H1 (cell line): ENCODE measurements around the gene ARHGEF40. TPM values are rescaled to one million over a fixed set of nuclear protein-coding genes. Genes with fewer than 3 reads are reported as not detected.

ENCODE experiments used
- CTCF ChIA-PET: fragments of 300-600 bp; sonication (Branson Sonifier 250); formaldehyde crosslinking; loops from one replicate; lab custom pipeline; 2021; ENCODE audit not compliant: partially characterized antibody; lab: Charles Lee
- POLR2A ChIA-PET: fragments of 300-600 bp; sonication (Branson Sonifier 250); formaldehyde crosslinking; loops from one replicate; lab custom pipeline; 2021; ENCODE audit warnings: inconsistent platforms; ENCODE audit not compliant: partially characterized antibody; lab: Charles Lee
- DNase-seq, 2 experiments: peaks; one replicate each; pipeline versions ENCODE4 v3.0.0 to v3.0.0-alpha.2; 2010 to 2022; ENCODE audit warnings: low spot score in 2 of 2, low read depth in 1 of 2, mixed read lengths in 1 of 2
- FAIRE-seq: peaks from 2 replicates; lab custom pipeline; 2011; peaks lifted over from hg19 to GRCh38; lab: Jason Lieb, UNC
- H2AFZ ChIP-seq: 2 replicates; pipeline ENCODE4 v1.8.1; 2012; ENCODE audit warnings: low read length, inconsistent platforms
- H2AK5ac ChIP-seq: 2 replicates; pipeline ENCODE4 v1.6.1; 2013; ENCODE audit warnings: low read depth, low read length
- H2BK120ac ChIP-seq: replicated peaks from 2 replicates; pipeline ENCODE3; 2013; ENCODE audit warnings: low read depth, low read length, inconsistent platforms
- H2BK12ac ChIP-seq: 2 replicates; pipeline ENCODE4 v1.6.1; 2013; ENCODE audit warnings: low read depth, low read length
- H2BK15ac ChIP-seq: 2 replicates; pipeline ENCODE4 v1.6.1; 2013; ENCODE audit warnings: low read length
- H2BK20ac ChIP-seq: 2 replicates; pipeline ENCODE4 v1.6.1; 2013; ENCODE audit warnings: low read length
- H2BK5ac ChIP-seq: 2 replicates; pipeline ENCODE4 v1.6.1; 2013; ENCODE audit warnings: low read depth, low read length
- H3K14ac ChIP-seq: 2 replicates; pipeline ENCODE4 v1.6.1; 2013; ENCODE audit warnings: inconsistent platforms; ENCODE audit not compliant: insufficient read length
- H3K18ac ChIP-seq: 2 replicates; pipeline ENCODE4 v1.6.1; 2013; ENCODE audit warnings: low read length; ENCODE audit errors: extremely low read depth
- H3K23ac ChIP-seq: 2 replicates; pipeline ENCODE4 v1.6.1; 2013; ENCODE audit warnings: inconsistent platforms; ENCODE audit not compliant: insufficient read length
- H3K23me2 ChIP-seq: 2 replicates; pipeline ENCODE4 v1.6.1; 2013; ENCODE audit warnings: low read depth, low read length
- H3K27ac ChIP-seq: 2 replicates; pipeline ENCODE4 v1.6.1; 2011; ENCODE audit warnings: low read depth, low read length, inconsistent platforms
- H3K27me3 ChIP-seq, 4 experiments: replicated peaks in 1 of 4; 1 replicate in 1 of 4; 2 replicates in 3 of 4; pipeline versions ENCODE4 v1.6.1 to v1.8.1; 2011 to 2013; ENCODE audit warnings: low read length in 3 of 4, mild to moderate bottlenecking in 3 of 4, inconsistent platforms in 2 of 4, mixed read lengths in 2 of 4, moderate library complexity in 1 of 4; ENCODE audit not compliant: control insufficient read depth in 3 of 4, insufficient read depth in 3 of 4; ENCODE audit errors: extremely low read depth in 1 of 4
- H3K36me3 ChIP-seq, 4 experiments: 2 replicates each; pipeline versions ENCODE4 v1.6.1 to v1.8.1; 2011 to 2013; ENCODE audit warnings: mild to moderate bottlenecking in 4 of 4, low read length in 3 of 4, moderate library complexity in 2 of 4, control low read depth in 1 of 4, inconsistent platforms in 1 of 4; ENCODE audit not compliant: insufficient read depth in 4 of 4, control insufficient read depth in 2 of 4
- H3K4ac ChIP-seq: replicated peaks from 2 replicates; pipeline ENCODE3; 2013; ENCODE audit warnings: low read length, low read depth, mixed read lengths, inconsistent platforms; ENCODE audit not compliant: insufficient read length
- H3K4me1 ChIP-seq, 4 experiments: replicated peaks in 1 of 4; 1 replicate in 1 of 4; 2 replicates in 3 of 4; pipeline versions ENCODE4 v1.6.1 to v1.8.1; 2011 to 2013; ENCODE audit warnings: low read length in 3 of 4, inconsistent platforms in 2 of 4, mixed read lengths in 1 of 4; ENCODE audit not compliant: insufficient read depth in 4 of 4, control insufficient read depth in 3 of 4
- H3K4me2 ChIP-seq, 2 experiments: 2 replicates each; pipeline versions ENCODE4 v1.6.1 to v1.8.1; 2011 to 2013; ENCODE audit warnings: low read depth in 2 of 2, low read length in 2 of 2, control low read depth in 1 of 2, inconsistent platforms in 1 of 2, mild to moderate bottlenecking in 1 of 2; ENCODE audit not compliant: insufficient read depth in 1 of 2
- H3K4me3 ChIP-seq, 4 experiments: fragments of 200-600, 300-600 bp in 1 of 4; sonication (generic), shearing (Covaris generic), sonication (Bioruptor Twin) in 1 of 4; 2 replicates each; pipeline versions ENCODE4 v1.5.1 to v1.8.1; 2011 to 2016; ENCODE audit warnings: low read length in 4 of 4, low read depth in 3 of 4, control low read depth in 2 of 4, inconsistent platforms in 2 of 4, mild to moderate bottlenecking in 2 of 4, mixed read lengths in 1 of 4, moderate library complexity in 1 of 4; ENCODE audit not compliant: insufficient read depth in 2 of 4; ENCODE audit errors: extremely low read depth in 1 of 4
- H3K56ac ChIP-seq: replicated peaks from 2 replicates; pipeline ENCODE3; 2013; ENCODE audit warnings: low read depth, mild to moderate bottlenecking, mixed read lengths, low read length, inconsistent platforms; ENCODE audit not compliant: insufficient read length
- H3K79me1 ChIP-seq: 2 replicates; pipeline ENCODE4 v1.6.1; 2013; ENCODE audit warnings: low read depth, low read length, control low read depth
- H3K79me2 ChIP-seq, 2 experiments: 2 replicates each; pipeline versions ENCODE4 v1.6.1 to v1.8.1; 2012 to 2013; ENCODE audit warnings: low read length in 2 of 2, mild to moderate bottlenecking in 2 of 2, inconsistent platforms in 1 of 2; ENCODE audit not compliant: insufficient read depth in 2 of 2, control insufficient read depth in 1 of 2
- H3K9ac ChIP-seq, 4 experiments: replicated peaks in 1 of 4; 1 replicate in 1 of 4; 2 replicates in 3 of 4; pipeline versions ENCODE4 v1.6.1 to v1.8.1; 2011 to 2013; ENCODE audit warnings: low read depth in 3 of 4, low read length in 3 of 4, control low read depth in 2 of 4, mild to moderate bottlenecking in 2 of 4, moderate library complexity in 2 of 4, inconsistent platforms in 1 of 4; ENCODE audit errors: extremely low read depth in 1 of 4
- H3K9me3 ChIP-seq, 2 experiments: 2 replicates each; pipeline versions ENCODE4 v1.6.1 to v1.8.1; 2012 to 2013; ENCODE audit warnings: mild to moderate bottlenecking in 2 of 2, moderate library complexity in 2 of 2, control low read depth in 1 of 2, inconsistent platforms in 1 of 2, low read depth in 1 of 2, low read length in 1 of 2, mixed read lengths in 1 of 2; ENCODE audit not compliant: insufficient read depth in 2 of 2
- H4K20me1 ChIP-seq, 2 experiments: replicated peaks in 1 of 2; 2 replicates each; pipeline versions ENCODE3 to v1.8.1; 2011 to 2013; ENCODE audit warnings: inconsistent platforms in 2 of 2, low read length in 2 of 2, mild to moderate bottlenecking in 1 of 2; ENCODE audit not compliant: insufficient read depth in 2 of 2, control insufficient read depth in 1 of 2
- H4K5ac ChIP-seq: 2 replicates; pipeline ENCODE4 v1.6.1; 2013; ENCODE audit warnings: low read length, low read depth, mixed read lengths, inconsistent platforms; ENCODE audit not compliant: insufficient read length
- H4K8ac ChIP-seq: 2 replicates; pipeline ENCODE4 v1.8.0; 2013; ENCODE audit warnings: mild to moderate bottlenecking, moderate library complexity, low read length, inconsistent platforms; ENCODE audit not compliant: insufficient read depth; ENCODE audit errors: extremely low read depth
- H4K91ac ChIP-seq: replicated peaks from 2 replicates; pipeline ENCODE3; 2013; ENCODE audit warnings: low read length, mixed read lengths, inconsistent platforms; ENCODE audit not compliant: insufficient read length
- ATF3 ChIP-seq: IDR thresholded peaks from 2 replicates; pipeline ENCODE4 v1.6.1; 2011; ENCODE audit warnings: low read depth, mild to moderate bottlenecking, low read length; ENCODE audit not compliant: insufficient read depth
- BRCA1 ChIP-seq: IDR thresholded peaks from 2 replicates; pipeline ENCODE4 v1.6.1; 2012; ENCODE audit warnings: low read depth, low read length, improper control_type of control experiment
- CHD2 ChIP-seq: IDR thresholded peaks from 2 replicates; pipeline ENCODE4 v1.6.1; 2012; ENCODE audit warnings: low read length, improper control_type of control experiment
- CTBP2 ChIP-seq: IDR thresholded peaks from 2 replicates; pipeline ENCODE4 v1.7.0; 2011; ENCODE audit warnings: borderline replicate concordance, mild to moderate bottlenecking, moderate library complexity, mixed read lengths, low read length; ENCODE audit not compliant: insufficient read depth, insufficient read length
- E2F6 ChIP-seq: IDR thresholded peaks from 2 replicates; pipeline ENCODE4 v1.6.1; 2012; ENCODE audit warnings: inconsistent platforms
- FOSL1 ChIP-seq: IDR thresholded peaks from 2 replicates; pipeline ENCODE4 v1.6.1; 2011; ENCODE audit warnings: mild to moderate bottlenecking, low read depth, low read length, moderate library complexity; ENCODE audit not compliant: insufficient read depth
- MAFK ChIP-seq: IDR thresholded peaks from 2 replicates; pipeline ENCODE4 v1.6.1; 2012; ENCODE audit warnings: low read depth, mild to moderate bottlenecking, improper control_type of control experiment, low read length
- NRF1 ChIP-seq: IDR thresholded peaks from 2 replicates; pipeline ENCODE4 v1.6.1; 2011; ENCODE audit warnings: mild to moderate bottlenecking, low read depth, low read length, improper control_type of control experiment
- POU5F1 ChIP-seq: IDR thresholded peaks from 2 replicates; pipeline ENCODE4 v1.6.1; 2011; ENCODE audit warnings: low read depth, mild to moderate bottlenecking, low read length, moderate library complexity
- RXRA ChIP-seq: IDR thresholded peaks from 2 replicates; pipeline ENCODE4 v1.6.1; 2011; ENCODE audit warnings: low read depth, mild to moderate bottlenecking, low read length, moderate library complexity; ENCODE audit not compliant: insufficient read depth
- SIX5 ChIP-seq: IDR thresholded peaks from 2 replicates; pipeline ENCODE4 v1.6.1; 2011; ENCODE audit warnings: mild to moderate bottlenecking, low read depth, low read length
- SP2 ChIP-seq: IDR thresholded peaks from 2 replicates; pipeline ENCODE4 v1.6.1; 2012; ENCODE audit warnings: mild to moderate bottlenecking, low read length, inconsistent platforms
- WGBS, 2 experiments: shearing (Covaris generic) in 1 of 2; methylation state at CpG; one replicate each; pipeline versions ENCODE4 v1.1.6 to v1.1.7; 2013 to 2015; ENCODE audit warnings: low lambda C conversion rate in 2 of 2, mixed read lengths in 2 of 2, inconsistent platforms in 1 of 2, low coverage in 1 of 2, missing lambda C conversion rate in 1 of 2; ENCODE audit not compliant: insufficient replicate concordance in 2 of 2, insufficient coverage in 1 of 2, insufficient read length in 1 of 2; ENCODE audit errors: extremely low coverage in 1 of 2, missing lambda C conversion rate in 1 of 2; 5-methylcytosine and 5-hydroxymethylcytosine counted together
- polyA plus RNA-seq, 7 experiments: library from polyadenylated mRNA; depleted of rRNA in 3 of 7; stranded (reverse) in 5 of 7; unstranded in 2 of 7; fragments of >200 nt in 5 of 7; fragments of 200-250 nt in 2 of 7; gene quantifications; 1 replicate in 5 of 7; 2 replicates in 1 of 7; 4 replicates in 1 of 7; pipeline versions ENCODE4 v1.2.1 to v1.2.3, GENCODE V29; 2011 to 2013; ENCODE audit warnings: missing spikeins in 2 of 7, mixed read lengths in 2 of 7
- total RNA-seq: library from RNA; stranded (reverse); fragmentation: NEBNext Ultra II Directional; extraction: Animal tissue kit (Norgen Biotek cat#: 25700); gene quantifications from 2 replicates; pipeline ENCODE4 v1.2.1, GENCODE V29; 2021

ARHGEF40 gene
- total and polyA plus RNA-seq, 2 of the 8 experiments (the other 6 are each of a cell fraction or from before 2014, with no cell fraction given): 53.1 to 101 TPM

- no peak overlapping the region for H3K4me3 ChIP-seq
- ChIA-PET CTCF (interaction anchor here (0.9 to 16.1 kb wide), 11 partner anchors 12 to 83 kb away, joined by 3 to 371 read pairs (median 5); partner anchors contain the start of genes ARHGEF40 and RNASE7), POLR2A (interaction anchor here (0.9 to 1.2 kb wide), 3 partner anchors 49 to 82 kb away, joined by 3 to 4 read pairs (median 3); partner anchors contain the start of gene ARHGEF40)
- DNase-seq (no peak), FAIRE-seq (no peak)
- H3K79me2 ChIP-seq: no peaks in the 10 kb centered on the region
- no peak overlapping the region for H2BK20ac ChIP-seq
- peaks cover 0 to 5% (median under 1%) of the 10 kb centered on the region in 4 experiments; a peak in 3 of 8 replicates for H3K36me3 ChIP-seq
- no peak overlapping the region for H2BK15ac ChIP-seq
- no peak overlapping the region for H4K8ac ChIP-seq
- no peaks in the 10 kb centered on the region for H4K20me1 ChIP-seq
- H3K18ac ChIP-seq: no peak overlapping the region
- no peak overlapping the region for H2BK5ac ChIP-seq
- H2AFZ ChIP-seq: no peak overlapping the region
- no peak overlapping the region for H3K14ac ChIP-seq
- no peaks in the 10 kb centered on the region for H3K79me1 ChIP-seq
- no peak overlapping the region for H3K4ac ChIP-seq
- H3K27me3 ChIP-seq: peaks cover 2 to 24% (median 20%) of the 10 kb centered on the region in 4 experiments; a peak in 6 of 7 replicates
- H3K27ac ChIP-seq: no peak overlapping the region
- H2BK12ac ChIP-seq: no peak overlapping the region
- no peak overlapping the region for H3K23ac ChIP-seq
- H4K91ac ChIP-seq: no peak overlapping the region
- no peak overlapping the region for H2BK120ac ChIP-seq
- H3K9me3 ChIP-seq: no peaks in the 10 kb centered on the region
- WGBS, 2 experiments: 91% methylated on average over 5 of the region's 5 CpGs; no CpG with 5 or more reads in 1 of the 2 experiments
- peaks cover 0 to 10% (median 7%) of the 10 kb centered on the region in 4 experiments; a peak in 4 of 7 replicates for H3K4me1 ChIP-seq
- peaks cover 13% of the 10 kb centered on the region for H3K23me2 ChIP-seq
- H2AK5ac ChIP-seq: no peak overlapping the region
- no peak overlapping the region for H3K4me2 ChIP-seq
- H3K9ac ChIP-seq: no peak overlapping the region
- H4K5ac ChIP-seq: no peak overlapping the region
- H3K56ac ChIP-seq: no peak overlapping the region
- no peak for TF ChIP-seq NRF1
- no peak for TF ChIP-seq MAFK
- TF ChIP-seq SP2: no peak
- TF ChIP-seq RXRA: no peak
- no peak for TF ChIP-seq POU5F1
- no peak for TF ChIP-seq SIX5
- no peak for TF ChIP-seq FOSL1
- no peak for TF ChIP-seq BRCA1
- TF ChIP-seq CHD2: no peak
- TF ChIP-seq E2F6: no peak
- no peak for TF ChIP-seq ATF3
- TF ChIP-seq CTBP2: no peak
These were observed 49.0 kb upstream of the ARHGEF40 start for GRCh38 chr14:21020977-21021545.
